GM19099 (cell line): Measurements from ENCODE around the gene PLA2G10.
"Not testable (repeated sequence)": the region's sequence is repeated elsewhere in the genome, so short reads cannot be mapped to it uniquely, and the experiment has no call there.

Experiments used
- POLR2A ChIP-seq: IDR thresholded peaks from 3 replicates; pipeline ENCODE4 v1.6.1; 2011; ENCODE audit warnings: low read depth; ENCODE audit not compliant: insufficient read length; ENCODE audit errors: extremely low read depth

PLA2G10 gene, protein sequence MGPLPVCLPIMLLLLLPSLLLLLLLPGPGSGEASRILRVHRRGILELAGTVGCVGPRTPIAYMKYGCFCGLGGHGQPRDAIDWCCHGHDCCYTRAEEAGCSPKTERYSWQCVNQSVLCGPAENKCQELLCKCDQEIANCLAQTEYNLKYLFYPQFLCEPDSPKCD

DNA sequence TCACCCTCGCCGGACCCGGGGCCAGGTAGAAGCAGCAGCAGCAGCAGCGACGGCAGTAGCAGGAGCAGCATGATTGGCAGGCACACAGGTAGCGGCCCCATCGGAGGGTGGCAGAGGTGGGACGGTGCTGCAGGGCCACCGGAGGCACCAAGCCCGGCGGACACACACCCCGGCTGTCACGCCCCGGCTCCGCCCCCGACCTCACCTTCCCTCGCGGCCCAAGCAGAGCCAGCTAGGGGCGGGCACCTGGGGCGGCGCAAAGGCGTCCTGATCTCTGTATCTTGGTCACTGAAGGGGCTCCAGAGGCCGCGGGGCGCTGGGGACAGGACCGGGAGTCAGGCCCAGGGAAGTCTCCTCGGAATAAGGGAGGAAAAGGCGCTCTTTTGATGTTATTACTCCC, at the start of gene PLA2G10:
PLA2G10 (minus strand) TSS at position 180 of the 400 bp plus-strand sequence; CDS start at position 101, 79 bp downstream.
- not testable (repeated sequence) for TF ChIP-seq POLR2A

DNA sequence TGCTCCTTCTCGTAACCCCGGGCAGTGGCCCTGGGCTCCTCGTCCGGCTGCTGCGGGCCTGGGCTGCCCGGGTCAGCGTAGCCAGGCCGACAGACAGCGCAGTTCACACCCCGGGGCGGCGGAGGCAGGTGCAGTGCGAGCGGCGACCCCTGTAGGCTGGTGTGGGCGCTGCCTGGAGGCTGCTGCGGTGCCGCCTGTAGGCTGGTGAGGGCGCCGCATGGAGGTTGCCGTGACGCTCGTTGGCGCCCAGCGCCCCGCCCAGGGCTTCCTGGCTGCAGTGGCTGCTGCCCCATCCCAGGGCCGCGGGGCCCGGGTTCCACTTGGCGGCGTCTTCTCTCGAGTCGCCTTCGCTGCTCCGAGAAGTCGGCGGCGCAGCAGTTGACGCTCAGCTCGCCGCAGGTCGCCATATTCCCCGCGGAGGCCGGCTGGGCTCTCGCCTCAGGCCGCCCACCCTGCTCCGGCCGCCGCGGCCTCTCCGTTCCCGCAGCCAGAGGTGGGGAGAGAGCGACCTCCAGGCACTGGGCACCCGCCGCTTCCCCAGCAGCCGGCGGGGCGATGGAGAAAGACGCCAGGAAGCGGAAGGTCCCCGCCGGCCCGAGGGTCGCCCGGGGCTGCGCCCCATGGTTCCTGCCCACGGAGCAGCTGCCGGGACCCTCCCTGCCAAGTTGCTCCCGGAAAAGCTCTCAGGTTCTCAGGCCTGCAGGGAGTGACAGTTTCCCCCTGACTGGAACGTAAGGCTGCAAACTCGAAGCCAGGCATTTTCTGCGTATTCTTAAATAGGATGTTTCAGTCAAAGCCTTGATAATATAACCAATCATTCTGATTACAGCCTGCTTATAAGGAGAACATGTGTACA, 48.4 kb upstream of the PLA2G10 start, which contains the start of gene NPIPA2:
NPIPA2 (plus strand) TSS at position 261 of the 856 bp plus-strand sequence. CDS start 5,533 bp downstream, outside the sequence.
- not testable (repeated sequence) for TF ChIP-seq POLR2A

DNA sequence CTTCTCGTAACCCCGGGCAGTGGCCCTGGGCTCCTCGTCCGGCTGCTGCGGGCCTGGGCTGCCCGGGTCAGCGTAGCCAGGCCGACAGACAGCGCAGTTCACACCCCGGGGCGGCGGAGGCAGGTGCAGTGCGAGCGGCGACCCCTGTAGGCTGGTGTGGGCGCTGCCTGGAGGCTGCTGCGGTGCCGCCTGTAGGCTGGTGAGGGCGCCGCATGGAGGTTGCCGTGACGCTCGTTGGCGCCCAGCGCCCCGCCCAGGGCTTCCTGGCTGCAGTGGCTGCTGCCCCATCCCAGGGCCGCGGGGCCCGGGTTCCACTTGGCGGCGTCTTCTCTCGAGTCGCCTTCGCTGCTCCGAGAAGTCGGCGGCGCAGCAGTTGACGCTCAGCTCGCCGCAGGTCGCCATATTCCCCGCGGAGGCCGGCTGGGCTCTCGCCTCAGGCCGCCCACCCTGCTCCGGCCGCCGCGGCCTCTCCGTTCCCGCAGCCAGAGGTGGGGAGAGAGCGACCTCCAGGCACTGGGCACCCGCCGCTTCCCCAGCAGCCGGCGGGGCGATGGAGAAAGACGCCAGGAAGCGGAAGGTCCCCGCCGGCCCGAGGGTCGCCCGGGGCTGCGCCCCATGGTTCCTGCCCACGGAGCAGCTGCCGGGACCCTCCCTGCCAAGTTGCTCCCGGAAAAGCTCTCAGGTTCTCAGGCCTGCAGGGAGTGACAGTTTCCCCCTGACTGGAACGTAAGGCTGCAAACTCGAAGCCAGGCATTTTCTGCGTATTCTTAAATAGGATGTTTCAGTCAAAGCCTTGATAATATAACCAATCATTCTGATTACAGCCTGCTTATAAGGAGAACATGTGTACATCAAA, 9.3 kb upstream of the PLA2G10 start, which contains the start of gene NPIPA3:
NPIPA3 (plus strand) TSS at position 256 of the 856 bp plus-strand sequence. CDS start 5,533 bp downstream, outside the sequence.
- TF ChIP-seq POLR2A: not testable (repeated sequence)

DNA sequence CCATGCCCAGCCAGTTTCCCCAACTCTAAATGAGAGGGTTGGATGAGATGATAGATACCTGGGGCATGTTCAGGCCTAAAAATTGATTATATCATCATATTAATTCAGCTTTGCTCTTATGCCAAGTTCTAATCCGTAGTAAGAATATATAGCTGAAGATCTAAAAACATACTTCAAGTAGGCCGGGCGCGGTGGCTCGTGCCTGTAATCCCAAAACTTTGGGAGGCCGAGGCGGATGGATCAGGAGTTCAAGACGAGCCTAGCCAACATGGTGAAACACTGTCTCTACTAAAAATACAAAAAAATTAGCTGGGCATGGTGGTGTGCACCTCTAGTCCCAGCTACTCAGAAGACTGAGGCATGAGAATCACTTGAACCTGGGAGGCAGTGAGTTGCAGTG, 12.0 kb downstream of the PLA2G10 start:
- no peak for TF ChIP-seq POLR2A

DNA sequence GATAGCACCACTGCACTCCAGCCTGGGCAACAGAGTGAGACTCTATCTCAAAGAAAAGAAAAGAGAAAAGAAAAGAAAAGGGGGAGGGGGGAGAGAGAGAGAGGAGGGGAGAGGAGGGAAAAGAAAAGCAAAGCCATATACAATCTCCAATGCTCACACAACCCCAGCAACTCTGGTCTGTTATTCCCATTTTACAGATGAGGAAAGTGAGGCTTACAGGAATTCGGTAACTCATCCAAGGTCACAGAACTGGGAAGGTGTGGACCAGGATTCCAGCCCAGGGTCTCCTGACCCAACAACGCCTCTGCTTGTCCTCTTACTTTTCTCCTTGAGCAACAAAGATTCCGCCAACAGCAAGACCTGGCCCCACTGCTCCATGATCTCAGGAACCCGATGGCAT, 13.0 kb downstream of the PLA2G10 start:
- no peak for TF ChIP-seq POLR2A

DNA sequence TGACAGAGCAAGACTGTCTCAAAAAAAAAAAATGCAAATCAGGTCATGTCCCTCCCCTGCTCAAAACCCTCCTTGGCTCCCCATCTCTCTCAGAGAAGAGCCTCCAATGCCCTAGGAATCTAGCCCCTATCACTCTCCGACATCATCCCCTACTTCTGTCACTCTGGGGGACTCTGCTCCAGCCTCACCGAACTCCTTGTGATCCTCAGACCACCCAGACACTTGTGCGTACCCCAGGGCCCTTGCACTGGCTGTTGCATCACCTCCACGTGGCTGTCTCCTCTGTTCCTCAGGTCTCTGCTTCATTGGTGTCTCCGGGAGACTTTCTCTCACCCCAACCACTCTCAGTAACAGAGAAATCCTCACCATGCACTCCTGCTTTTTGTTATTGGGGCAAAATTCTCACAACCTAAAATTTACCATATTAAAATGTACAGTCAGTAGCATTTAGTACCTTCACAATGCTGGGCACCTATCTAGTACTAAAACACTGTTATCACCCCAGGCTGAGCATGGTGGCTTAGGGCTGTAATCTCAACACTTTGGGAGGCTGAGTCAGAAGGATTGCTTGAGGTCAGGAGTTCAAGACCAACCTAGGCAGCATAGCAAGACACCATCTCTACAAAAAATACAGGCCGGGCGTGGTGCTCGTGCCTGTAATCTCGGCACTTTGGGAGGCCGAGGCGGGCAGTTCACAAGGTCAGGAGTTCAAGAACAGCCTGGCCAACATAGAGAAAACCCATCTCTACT, 15.2 kb downstream of the PLA2G10 start:
- TF ChIP-seq POLR2A: no peak

DNA sequence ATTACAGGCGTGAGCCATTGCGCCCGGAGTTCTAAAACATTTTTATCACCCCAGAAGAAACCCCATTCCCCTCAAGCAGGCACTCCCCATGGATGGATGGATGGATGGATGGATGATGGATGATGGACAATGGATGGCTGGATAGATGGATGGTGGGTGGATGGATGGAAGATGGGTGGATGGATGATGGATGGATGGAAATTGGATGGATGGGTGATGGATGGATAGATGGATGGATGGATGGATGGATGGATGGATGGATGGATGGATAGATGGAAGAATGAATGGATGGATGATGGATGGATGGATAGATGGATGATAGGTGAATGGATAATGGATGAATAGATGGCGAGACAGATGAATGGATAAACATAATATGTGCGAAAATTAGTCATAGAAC, 16.5 kb downstream of the PLA2G10 start:
- no peak for TF ChIP-seq POLR2A

DNA sequence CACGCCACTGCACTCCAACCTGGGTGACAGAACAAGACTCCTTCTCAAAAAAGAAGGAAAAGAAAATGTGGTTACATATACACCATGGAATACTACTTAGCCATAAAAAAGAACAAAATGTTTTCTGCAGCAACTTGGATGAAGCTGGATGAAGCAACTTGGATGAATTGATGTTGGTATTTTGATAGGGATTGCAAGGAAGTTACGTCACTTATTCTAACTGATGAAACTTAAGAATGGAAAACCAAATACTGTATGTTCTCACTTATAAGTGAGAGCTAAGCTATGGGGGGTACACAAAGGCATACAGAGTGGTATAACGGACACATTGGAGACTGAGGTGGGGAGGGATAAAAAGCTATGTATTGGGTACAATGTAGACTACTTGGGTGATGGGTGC, 17.5 kb downstream of the PLA2G10 start:
- no peak for TF ChIP-seq POLR2A

DNA sequence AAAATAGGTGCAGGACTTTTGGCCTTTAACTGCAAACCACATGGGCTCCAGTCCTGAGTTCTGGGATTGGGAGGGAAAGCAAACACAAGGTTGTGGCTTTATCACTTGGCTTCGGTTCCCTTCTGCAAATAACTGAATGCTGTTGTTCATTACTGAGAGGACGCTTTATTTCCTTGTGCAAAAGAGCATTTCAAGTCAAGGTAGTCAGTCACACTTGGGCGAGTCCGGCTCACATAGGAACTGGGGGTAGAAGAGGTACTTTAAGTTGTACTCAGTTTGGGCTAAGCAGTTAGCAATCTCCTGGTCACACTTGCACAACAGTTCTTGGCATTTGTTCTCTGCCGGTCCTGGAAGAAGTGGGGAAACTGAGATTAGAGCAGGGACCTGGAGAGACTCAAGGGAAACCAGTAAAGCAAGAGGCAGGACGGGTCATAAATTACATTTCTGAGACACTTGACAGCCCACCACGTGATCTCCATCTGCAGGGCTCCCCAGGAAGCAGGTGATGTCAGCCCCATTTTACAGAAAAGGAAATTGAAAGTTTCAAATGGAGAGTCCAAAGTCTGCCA, 21.6 kb downstream of the PLA2G10 start:
- peak; percentile 21 for TF ChIP-seq POLR2A

DNA sequence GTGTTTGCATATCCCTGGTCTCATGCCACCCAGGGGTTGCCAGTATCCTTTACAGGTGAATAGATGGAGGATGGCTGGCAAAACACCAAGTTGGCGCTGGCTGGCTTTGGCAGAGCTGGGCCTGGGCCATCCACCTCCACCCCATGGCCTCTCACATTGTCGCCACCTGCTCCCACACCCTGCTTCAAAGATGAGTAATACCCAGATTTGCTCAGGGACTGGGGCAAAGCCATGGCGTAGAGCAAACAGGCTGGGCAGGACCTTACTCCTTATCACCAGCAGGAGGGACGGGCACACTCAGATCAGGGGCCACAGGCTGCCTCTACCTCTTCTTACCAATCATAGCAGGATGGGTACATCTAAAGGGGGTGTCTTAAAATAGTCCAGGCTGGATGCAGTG, 24.3 kb downstream of the PLA2G10 start:
- no peak for TF ChIP-seq POLR2A

DNA sequence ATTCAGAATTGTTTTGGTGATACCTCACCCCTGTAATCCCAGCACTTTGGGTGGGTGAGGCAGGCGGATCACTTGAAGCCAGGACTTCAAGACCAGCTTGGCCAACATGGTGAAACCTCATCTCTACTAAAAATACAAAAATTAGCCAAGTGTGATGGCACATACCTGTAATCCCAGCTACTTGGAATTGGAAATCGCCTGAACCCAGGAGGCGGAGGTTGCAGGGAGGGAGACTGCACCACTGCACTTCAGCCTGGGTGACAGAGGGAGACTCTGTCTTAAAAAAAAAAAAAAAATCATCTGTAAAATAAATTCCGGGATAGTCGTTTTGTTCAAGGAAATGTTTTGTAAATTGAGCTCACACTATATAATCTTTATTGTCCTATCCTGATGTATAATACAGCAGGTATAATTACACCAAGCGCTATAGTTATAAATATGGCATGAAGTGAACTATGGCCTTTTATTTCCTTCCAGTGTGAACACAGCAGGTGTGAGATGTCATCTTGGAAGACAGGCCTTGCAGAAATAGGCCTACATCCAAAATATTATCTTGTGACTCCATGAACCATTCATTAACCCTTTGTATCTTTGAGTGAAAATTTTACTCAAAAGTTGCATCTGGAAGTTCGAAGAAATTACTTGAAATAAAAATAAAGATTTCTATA, 25.4 kb downstream of the PLA2G10 start:
- TF ChIP-seq POLR2A: no peak

DNA sequence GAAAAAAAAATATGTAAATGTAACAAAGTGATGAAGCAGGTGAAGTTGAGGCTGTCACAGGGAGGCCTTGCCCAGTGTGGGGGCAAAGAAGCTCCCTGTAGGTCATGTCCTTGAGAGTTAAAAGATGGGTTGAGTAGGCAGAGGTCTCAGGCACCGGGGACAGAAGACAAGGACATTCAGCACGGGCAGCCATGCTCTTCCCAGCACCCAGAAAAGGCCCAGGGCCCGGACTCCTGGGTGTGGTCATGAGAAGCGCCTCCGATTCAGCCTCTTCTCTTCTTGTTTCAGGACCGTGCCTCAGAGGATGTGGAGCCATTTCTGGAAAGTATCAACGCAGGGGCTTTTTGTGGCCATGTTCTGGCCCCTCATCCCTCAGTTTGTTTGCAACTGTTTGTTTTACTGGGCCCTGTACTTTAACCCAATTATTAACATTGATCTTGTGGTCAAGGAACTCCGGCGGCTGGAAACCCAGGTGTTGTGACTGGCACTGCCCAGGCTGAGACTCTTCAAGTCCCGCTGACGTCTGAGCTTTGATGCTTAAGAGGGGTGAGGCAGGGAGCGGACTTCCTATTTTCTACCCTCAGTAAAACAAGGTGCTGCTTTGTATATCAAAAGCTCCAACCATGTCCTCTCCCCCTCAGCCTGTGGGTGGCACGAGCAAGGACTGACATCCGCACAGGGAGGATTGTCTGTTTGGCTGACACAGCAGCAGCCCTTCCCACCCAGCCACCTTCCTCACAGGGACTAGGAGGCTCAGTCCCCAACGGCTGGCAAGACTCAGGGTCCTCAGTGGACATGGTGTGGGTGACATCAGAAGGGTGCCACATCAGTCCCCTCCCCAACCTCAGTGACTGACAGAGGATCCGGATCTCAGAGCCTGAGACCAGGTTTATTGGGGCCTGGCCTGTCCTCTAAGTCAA, 26.5 kb downstream of the PLA2G10 start:
- TF ChIP-seq POLR2A: no peak
